Activated CD4-positive, alpha-beta memory T cell treated with anti-CD3 and anti-CD28 coated beads, Interleukin-2, amount 10 ng/mL, durations not matched to agents 7 days and 5 days (primary cell): ENCODE results near the gene LITAF. TPM values are rescaled to one million over a fixed set of nuclear protein-coding genes. Genes with fewer than 3 reads are reported as not detected.
A peak's percentile ranks its signal among the peaks of the same experiment; 100 is the strongest.
"Not testable (repeated sequence)": the region's sequence is repeated elsewhere in the genome, so short reads cannot be mapped to it uniquely, and the experiment has no call there.

Experiments
- CTCF ChIA-PET: fragments of 350-600 bp; sonication (Branson Sonifier 250); formaldehyde crosslinking; loops from one replicate; lab custom pipeline; 2021; ENCODE audit warnings: antibody characterized with exemption, inconsistent platforms; lab: Charles Lee
- POLR2A ChIA-PET: fragments of 350-600 bp; sonication (Branson Sonifier 250); formaldehyde crosslinking; loops from one replicate; lab custom pipeline; 2021; ENCODE audit warnings: antibody characterized with exemption; lab: Charles Lee
- DNase-seq: peaks from one replicate; pipeline ENCODE4 v3.0.0-alpha.2; 2020
- H3K27ac Mint-ChIP-seq: one replicate; pipeline ENCODE4 v1.8.0; 2021; ENCODE audit warnings: mild to moderate bottlenecking, mixed read lengths
- H3K27me3 Mint-ChIP-seq: one replicate; pipeline ENCODE4 v1.8.0; 2021; ENCODE audit warnings: mixed read lengths
- H3K36me3 Mint-ChIP-seq: one replicate; pipeline ENCODE4 v1.8.0; 2021; ENCODE audit warnings: low read depth, mixed read lengths
- H3K4me1 Mint-ChIP-seq: one replicate; pipeline ENCODE4 v1.8.0; 2021; ENCODE audit warnings: mixed read lengths
- H3K4me3 Mint-ChIP-seq: one replicate; pipeline ENCODE4 v1.8.0; 2021; ENCODE audit warnings: mild to moderate bottlenecking, mixed read lengths
- H3K9me3 Mint-ChIP-seq: one replicate; pipeline ENCODE4 v1.8.0; 2021; ENCODE audit warnings: mixed read lengths
- total RNA-seq, 2 experiments: library from RNA; stranded (reverse); gene quantifications; one replicate each; pipeline ENCODE4 v1.2.3, GENCODE V29; 2021

Gene LITAF
- total RNA-seq, 2 experiments from 2014 or later, result 149 to 157 TPM

DNA sequence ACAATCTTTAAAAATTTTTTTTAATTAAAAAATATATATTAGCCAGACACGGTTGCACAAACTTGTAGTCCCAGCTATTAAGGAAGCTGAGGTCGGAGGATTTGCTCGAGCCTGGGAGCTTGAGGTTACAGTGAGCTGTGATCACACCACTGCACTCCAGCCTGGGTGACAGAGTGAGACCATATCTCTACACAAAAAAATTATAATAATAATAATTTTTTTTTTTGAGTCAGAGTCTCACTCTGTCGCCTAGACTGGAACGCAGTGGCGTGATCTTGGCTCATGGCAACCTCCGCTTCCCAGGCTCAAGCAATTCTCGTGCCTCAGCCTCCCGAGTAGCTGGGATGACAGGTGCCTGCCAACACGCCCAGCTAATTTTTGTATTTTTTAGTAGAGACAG lies 23.8 kb downstream of the LITAF start:
- ChIA-PET POLR2A (interaction anchor here (0.6 to 4.2 kb wide), 6 partner anchors 10 to 83 kb away, joined by 3 to 28 read pairs (median 4); partner anchors contain the start of gene LITAF), CTCF (interaction anchor here (1.0 to 1.7 kb wide), 3 partner anchors 23 to 152 kb away, joined by 3 to 8 read pairs (median 3); partner anchors contain the start of gene LITAF)
- Mint-ChIP-seq H3K9me3 (no peaks in the 10 kb centered on the region), H3K36me3 (peaks cover 45% of the 10 kb centered on the region), H3K4me3 (no peak overlapping the region), H3K4me1 (peaks cover 75% of the 10 kb centered on the region), H3K27ac (peak overlapping the region; percentile 61), H3K27me3 (no peaks in the 10 kb centered on the region)
- DNase-seq, result no peak

DNA sequence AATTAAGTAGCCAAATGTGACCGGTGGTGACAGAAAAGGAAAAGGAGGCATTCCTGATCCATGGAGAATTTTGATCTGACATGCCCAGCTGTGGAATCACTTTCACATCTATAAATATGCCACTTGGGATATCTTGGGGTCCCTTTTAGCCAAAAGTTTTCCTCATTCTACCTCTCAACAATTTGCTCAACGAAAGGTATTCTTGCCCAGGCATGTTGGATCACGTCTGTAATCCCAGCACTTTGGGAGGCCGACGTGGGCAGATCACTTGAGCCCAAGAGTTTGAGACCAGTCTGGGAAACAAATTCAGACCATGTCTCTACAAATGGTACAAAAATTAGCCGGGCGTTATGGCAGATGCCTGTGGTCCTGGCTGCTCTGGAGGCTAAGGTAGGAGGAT lies 24.3 kb downstream of the LITAF start:
- Mint-ChIP-seq H3K4me3 (peak overlapping the region; percentile 14), H3K27ac (peak overlapping the region; percentile 42), H3K36me3 (peaks cover 47% of the 10 kb centered on the region), H3K9me3 (no peaks in the 10 kb centered on the region), H3K4me1 (peaks cover 79% of the 10 kb centered on the region), H3K27me3 (no peaks in the 10 kb centered on the region)
- CTCF ChIA-PET, result no interaction called here
- no peak for DNase-seq
- POLR2A ChIA-PET, result interaction anchor here (0.7 to 4.2 kb wide), 3 partner anchors 10 to 59 kb away, joined by 3 to 28 read pairs (median 6); no protein-coding TSS in a partner anchor

DNA sequence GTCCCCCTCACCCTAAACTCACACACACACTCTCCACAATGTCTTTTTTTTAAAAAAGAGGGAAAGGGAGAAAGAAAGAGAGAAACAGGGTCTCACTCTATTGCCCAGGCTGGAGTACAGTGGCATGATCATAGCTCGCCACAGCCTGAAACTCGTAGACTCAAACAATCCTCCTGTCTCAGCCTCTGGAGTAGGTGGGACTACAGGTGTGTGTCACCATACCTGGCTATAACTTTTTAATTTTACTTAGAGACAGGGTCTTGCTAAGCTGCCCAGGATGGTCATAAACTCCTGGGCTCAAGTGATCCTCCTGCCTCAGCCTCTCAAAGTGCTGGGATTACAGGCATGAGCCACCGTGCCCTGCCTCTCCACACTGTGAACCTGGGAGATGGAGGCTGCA lies 24.9 kb downstream of the LITAF start:
- no peak for DNase-seq
- Mint-ChIP-seq H3K27ac (peak overlapping the region; percentile 90), H3K27me3 (no peaks in the 10 kb centered on the region), H3K36me3 (peaks cover 48% of the 10 kb centered on the region), H3K9me3 (no peaks in the 10 kb centered on the region), H3K4me1 (peaks cover 82% of the 10 kb centered on the region), H3K4me3 (peak overlapping the region; percentile 70)
- POLR2A ChIA-PET, result interaction anchor here (1.4 to 4.2 kb wide), 6 partner anchors 21 to 119 kb away, joined by 3 to 28 read pairs (median 5); no protein-coding TSS in a partner anchor
- CTCF ChIA-PET, result interaction anchor here (1.2 to 2.2 kb wide), 3 partner anchors 20 to 80 kb away, joined by 3 to 7 read pairs (median 4); no protein-coding TSS in a partner anchor

DNA sequence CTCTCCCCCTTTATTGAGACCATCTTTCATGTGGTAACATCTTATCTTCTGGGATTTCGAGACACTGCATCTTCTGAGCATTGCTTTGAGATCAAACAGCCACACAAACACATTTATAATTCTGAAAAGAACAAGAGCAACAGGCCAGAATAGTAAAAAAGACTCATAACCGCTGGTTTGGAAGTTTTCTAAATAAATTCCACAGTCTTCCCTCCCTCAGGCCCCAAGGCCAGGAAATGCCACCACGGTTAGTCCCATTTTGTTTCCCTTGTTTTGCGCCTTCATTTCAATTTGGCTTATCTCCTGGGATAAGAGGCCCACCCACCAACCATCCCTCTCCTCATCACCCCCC lies 25.3 kb downstream of the LITAF start:
- Mint-ChIP-seq H3K27me3 (no peaks in the 10 kb centered on the region), H3K27ac (peak overlapping the region; percentile 90), H3K36me3 (peaks cover 48% of the 10 kb centered on the region), H3K4me3 (peak overlapping the region; percentile 70), H3K4me1 (peaks cover 83% of the 10 kb centered on the region), H3K9me3 (peaks cover 1% of the 10 kb centered on the region)
- ChIA-PET CTCF (interaction anchor here (1.2 to 2.2 kb wide), 3 partner anchors 21 to 80 kb away, joined by 3 to 7 read pairs (median 4); no protein-coding TSS in a partner anchor), POLR2A (interaction anchor here (1.4 to 4.2 kb wide), 8 partner anchors 21 to 181 kb away, joined by 3 to 29 read pairs (median 6); partner anchors contain the start of genes LITAF and TXNDC11)
- DNase-seq, result no peak

DNA sequence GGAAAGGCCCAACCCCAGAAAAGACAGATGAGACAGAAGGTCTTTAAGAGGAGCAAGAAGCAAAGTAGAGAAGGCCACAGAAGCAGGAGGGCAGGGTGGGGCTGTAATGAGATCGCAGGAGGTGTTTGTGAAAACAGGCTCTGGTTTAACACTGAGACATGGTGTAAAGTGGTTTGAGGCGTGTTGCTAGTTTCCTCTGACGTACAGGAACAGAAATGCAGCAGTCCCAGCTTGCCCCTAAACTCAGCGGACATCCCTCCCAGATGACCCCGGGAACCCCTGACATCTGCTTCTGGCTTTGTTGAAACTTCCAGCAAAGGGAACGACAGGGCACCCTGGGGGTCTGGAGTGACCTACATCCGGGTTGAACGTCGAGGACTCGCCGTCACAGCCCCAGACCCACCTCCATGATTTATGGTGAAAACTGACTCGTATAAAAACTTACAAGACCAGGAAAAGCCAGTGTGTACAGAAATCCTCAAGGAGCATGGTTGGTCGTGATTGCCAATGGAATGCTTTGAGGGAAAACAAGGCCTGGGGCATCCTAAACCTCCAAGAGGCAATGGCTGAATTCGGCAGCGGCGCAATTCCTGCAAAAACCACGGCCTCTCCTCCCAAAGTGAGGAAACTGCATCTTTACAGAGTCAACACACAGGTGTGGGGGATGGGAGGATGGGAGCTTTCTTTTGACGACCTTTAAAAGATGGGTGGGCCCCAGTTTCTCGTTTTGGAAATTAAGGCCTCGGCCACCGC lies 25.8 kb downstream of the LITAF start:
- Mint-ChIP-seq H3K36me3 (peaks cover 48% of the 10 kb centered on the region), H3K27me3 (no peaks in the 10 kb centered on the region), H3K4me1 (peaks cover 89% of the 10 kb centered on the region), H3K27ac (peak overlapping the region; percentile 90), H3K4me3 (peak overlapping the region; percentile 70), H3K9me3 (peaks cover 6% of the 10 kb centered on the region)
- POLR2A ChIA-PET, result interaction anchor here (1.0 to 4.2 kb wide), 13 partner anchors 10 to 182 kb away, joined by 3 to 29 read pairs (median 4); partner anchors contain the start of genes LITAF and TXNDC11
- CTCF ChIA-PET, result interaction anchor here (1.0 to 2.2 kb wide), 4 partner anchors 21 to 81 kb away, joined by 3 to 7 read pairs (median 4); no protein-coding TSS in a partner anchor
- DNase-seq, result peak; percentile 78

DNA sequence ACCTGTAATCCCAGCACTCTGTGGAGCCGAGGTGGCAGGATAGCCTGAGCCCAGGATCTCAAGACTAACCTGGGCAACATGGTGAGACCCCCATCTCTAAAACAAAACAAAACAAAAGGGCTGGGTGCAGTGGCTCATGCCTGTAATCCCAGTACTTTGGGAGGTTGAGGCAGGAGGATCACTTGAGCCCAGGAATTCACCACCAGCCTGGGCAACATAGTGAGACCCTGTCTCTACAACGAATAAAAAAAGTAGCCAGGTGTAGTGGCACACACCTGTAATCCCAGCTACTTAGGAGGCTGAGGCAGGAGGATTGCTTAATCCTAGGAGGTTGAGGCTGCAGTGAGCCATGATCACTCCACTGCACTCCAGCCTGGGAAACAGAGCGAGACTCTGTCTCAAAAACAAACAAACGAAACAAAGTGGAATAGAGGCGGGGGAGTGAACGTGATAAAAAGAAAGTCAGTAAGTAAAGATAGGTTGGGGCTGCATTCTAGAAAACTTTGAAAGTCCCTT lies 28.4 kb downstream of the LITAF start:
- H3K9me3 Mint-ChIP-seq, DNase-seq, H3K27me3 Mint-ChIP-seq: not testable (repeated sequence)
- POLR2A ChIA-PET, result interaction anchor here (0.8 to 4.2 kb wide), 3 partner anchors 19 to 64 kb away, joined by 3 to 28 read pairs (median 4); no protein-coding TSS in a partner anchor
- peaks cover 57% of the 10 kb centered on the region for H3K36me3 Mint-ChIP-seq
- peaks cover 71% of the 10 kb centered on the region for H3K4me1 Mint-ChIP-seq
- CTCF ChIA-PET, result interaction anchor here (0.9 kb wide), 1 partner anchor 26 kb away, joined by 4 read pairs; no protein-coding TSS in a partner anchor
- peak overlapping the region; percentile 63 for H3K27ac Mint-ChIP-seq
- peak overlapping the region; percentile 3 for H3K4me3 Mint-ChIP-seq

DNA sequence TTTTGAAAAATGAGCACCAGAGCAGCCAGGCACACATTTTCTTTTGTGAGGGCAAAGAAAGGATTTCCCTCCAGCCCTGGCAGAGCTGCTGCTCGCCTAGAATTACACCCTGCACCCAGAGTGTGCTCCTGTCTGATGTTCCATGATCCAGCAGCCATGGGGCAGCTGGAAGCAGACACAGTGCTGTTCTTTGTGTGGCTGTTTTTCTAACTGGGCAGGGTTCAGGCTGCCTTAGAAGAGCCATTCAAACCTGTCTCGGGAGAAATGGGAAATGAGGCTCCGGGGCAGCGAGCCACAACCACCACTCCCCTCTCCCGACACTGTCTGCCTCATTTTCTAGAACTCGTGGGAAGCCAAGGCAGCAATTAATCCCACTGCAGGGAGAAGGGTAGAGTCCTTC lies 28.9 kb downstream of the LITAF start:
- Mint-ChIP-seq H3K36me3 (peaks cover 59% of the 10 kb centered on the region), H3K27ac (peak overlapping the region; percentile 81), H3K27me3 (no peaks in the 10 kb centered on the region), H3K9me3 (peaks cover 6% of the 10 kb centered on the region), H3K4me3 (no peak overlapping the region), H3K4me1 (peaks cover 69% of the 10 kb centered on the region)
- DNase-seq, result no peak
- POLR2A ChIA-PET, result interaction anchor here (0.8 to 1.4 kb wide), 2 partner anchors 18 to 64 kb away, joined by 3 to 4 read pairs; no protein-coding TSS in a partner anchor
- CTCF ChIA-PET, result interaction anchor here (0.9 kb wide), 1 partner anchor 26 kb away, joined by 4 read pairs; no protein-coding TSS in a partner anchor

DNA sequence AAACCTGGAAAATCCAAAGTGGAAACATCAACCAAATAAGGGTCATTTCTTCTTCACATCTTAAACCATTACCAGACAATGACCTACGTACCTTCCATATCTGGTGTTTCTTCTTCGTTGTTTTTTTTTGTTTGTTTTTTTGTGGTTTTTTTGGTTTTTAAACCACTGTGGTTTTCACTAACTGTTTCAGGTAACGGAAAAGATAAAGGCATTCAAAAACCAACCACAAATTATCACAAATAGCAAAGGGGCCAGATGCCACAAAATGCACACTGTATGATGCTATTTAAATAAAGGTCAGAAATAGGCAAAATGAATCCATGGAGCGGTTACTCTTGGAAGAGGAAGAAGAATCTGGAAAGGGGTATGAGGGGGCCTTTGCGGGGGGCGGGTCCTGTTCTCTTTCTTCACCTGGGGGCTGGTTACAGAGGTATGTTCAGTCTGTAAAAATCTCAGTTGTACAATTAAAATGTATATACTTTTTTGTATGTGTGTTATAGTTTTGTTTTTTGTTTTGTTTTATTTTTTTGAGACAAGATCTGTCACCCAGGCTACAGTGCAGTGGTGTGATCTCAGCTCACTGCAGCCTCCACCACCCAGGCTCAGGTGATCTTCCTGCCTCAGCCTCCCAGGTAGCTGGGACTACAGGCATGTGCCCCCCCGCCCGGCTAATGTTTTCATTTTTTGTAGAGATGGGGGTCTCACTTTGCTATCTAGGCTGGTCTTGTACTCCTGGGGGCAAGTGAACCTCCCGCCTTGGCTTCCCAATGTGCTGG lies 29.6 kb downstream of the LITAF start:
- ChIA-PET CTCF (interaction anchor here (0.6 to 0.9 kb wide), 2 partner anchors 19 to 25 kb away, joined by 3 to 4 read pairs; no protein-coding TSS in a partner anchor), POLR2A (interaction anchor here (0.8 to 2.7 kb wide), 4 partner anchors 18 to 65 kb away, joined by 3 to 9 read pairs (median 4); partner anchors contain the start of gene LITAF)
- H3K4me3 Mint-ChIP-seq, result peak overlapping the region; percentile 59

DNA sequence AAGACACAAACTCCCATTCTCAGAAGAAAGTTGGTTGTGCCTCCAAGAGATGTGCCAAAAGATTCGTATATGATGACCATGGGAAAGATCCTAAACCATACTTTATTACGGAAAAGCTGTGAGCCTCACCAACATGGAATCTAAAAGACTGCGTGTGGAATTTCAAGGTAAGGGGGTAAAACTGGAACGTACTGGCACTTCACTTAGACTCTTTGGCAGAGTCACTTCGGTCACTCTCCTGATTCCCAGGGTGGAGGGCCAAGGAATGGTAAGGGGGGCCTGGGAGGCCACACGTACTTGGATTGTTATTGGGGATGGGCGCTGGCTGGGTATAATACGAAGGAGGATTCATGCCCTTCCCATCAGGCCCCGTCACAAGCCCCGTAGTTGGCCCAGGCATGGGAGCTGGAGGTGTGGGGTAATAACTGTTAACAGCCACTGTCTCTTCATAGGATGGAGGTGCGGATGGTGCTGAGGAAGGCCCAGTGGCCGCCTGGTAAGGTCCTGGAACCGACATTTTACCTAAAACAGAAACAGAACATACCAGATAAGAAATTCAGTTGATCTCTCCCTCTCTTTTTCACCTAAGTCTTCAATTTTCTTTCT lies 30.4 kb downstream of the LITAF start:
- peaks cover 56% of the 10 kb centered on the region for H3K4me1 Mint-ChIP-seq
- CTCF ChIA-PET, result interaction anchor here (0.6 to 1.4 kb wide), 4 partner anchors 20 to 158 kb away, joined by 3 to 6 read pairs (median 4); no protein-coding TSS in a partner anchor
- no peaks in the 10 kb centered on the region for H3K27me3 Mint-ChIP-seq
- H3K9me3 Mint-ChIP-seq, result peaks cover 6% of the 10 kb centered on the region
- H3K27ac Mint-ChIP-seq, result peak overlapping the region; percentile 81
- no peak for DNase-seq
- H3K36me3 Mint-ChIP-seq, result peaks cover 69% of the 10 kb centered on the region
- POLR2A ChIA-PET, result interaction anchor here (0.9 to 2.7 kb wide), 4 partner anchors 25 to 65 kb away, joined by 3 to 9 read pairs (median 4); partner anchors contain the start of gene LITAF
- no peak overlapping the region for H3K4me3 Mint-ChIP-seq

More for the DNA sequence above, 29.6 kb downstream of the LITAF start:
- Mint-ChIP-seq H3K36me3 (peaks cover 64% of the 10 kb centered on the region), H3K4me1 (peaks cover 65% of the 10 kb centered on the region), H3K27me3 (no peaks in the 10 kb centered on the region), H3K9me3 (peaks cover 6% of the 10 kb centered on the region), H3K27ac (peak overlapping the region; percentile 81)
- DNase-seq, result peak; percentile 24

DNA sequence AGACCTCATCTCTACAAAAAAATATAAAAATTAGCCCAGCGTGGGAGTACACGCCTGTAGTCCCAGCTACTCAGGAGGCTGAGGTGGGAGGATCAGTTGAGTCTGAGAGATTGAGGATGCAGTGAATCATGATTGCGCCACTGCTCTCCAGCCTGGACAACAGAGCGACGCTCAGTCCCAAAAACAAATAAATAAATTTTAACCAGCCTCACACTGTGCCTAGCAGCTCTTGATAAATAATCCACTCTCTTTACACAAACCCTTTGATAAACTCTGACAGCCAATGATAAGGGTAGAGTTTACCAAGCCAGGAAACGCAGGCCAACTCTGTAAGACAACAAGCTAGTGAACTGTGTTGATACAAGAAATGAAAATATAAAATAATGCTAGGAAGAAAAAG lies 32.7 kb downstream of the LITAF start:
- H3K4me1 Mint-ChIP-seq, result peaks cover 36% of the 10 kb centered on the region
- peaks cover 6% of the 10 kb centered on the region for H3K9me3 Mint-ChIP-seq

DNA sequence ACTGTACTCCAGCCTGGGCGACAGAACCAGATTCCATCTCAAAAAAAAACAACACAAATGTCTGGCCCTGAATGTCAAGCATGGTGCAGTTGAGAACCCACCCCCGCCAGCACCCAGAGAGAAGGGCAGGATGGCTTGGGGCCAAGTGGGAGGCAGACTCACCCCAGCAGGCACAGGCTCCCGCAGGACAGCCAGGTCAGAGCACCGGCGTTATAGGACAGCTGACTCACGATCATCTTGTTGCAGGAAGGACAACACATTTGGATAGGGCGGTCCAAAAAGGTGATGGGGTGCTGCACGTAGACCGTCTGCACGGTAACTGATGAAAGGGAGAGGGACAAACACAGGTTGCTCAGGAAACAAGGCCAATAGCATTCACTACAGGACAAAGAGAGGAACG lies 33.3 kb downstream of the LITAF start:
- Mint-ChIP-seq H3K36me3 (peaks cover 85% of the 10 kb centered on the region), H3K4me1 (peaks cover 30% of the 10 kb centered on the region), H3K9me3 (peaks cover 6% of the 10 kb centered on the region), H3K27ac (no peak overlapping the region), H3K27me3 (no peaks in the 10 kb centered on the region), H3K4me3 (no peak overlapping the region)
- no peak for DNase-seq
- POLR2A ChIA-PET, result interaction anchor here (1.7 kb wide), 1 partner anchor 34 kb away, joined by 3 read pairs; the partner anchor contains the start of gene LITAF
- CTCF ChIA-PET, result no interaction called here

More for the DNA sequence above, 32.7 kb downstream of the LITAF start:
- POLR2A ChIA-PET, result interaction anchor here (1.7 kb wide), 1 partner anchor 33 kb away, joined by 3 read pairs; the partner anchor contains the start of gene LITAF
- CTCF ChIA-PET, result interaction anchor here (0.6 kb wide), 1 partner anchor 29 kb away, joined by 3 read pairs; no protein-coding TSS in a partner anchor
- Mint-ChIP-seq H3K27me3 (no peaks in the 10 kb centered on the region), H3K4me3 (no peak overlapping the region), H3K36me3 (peaks cover 82% of the 10 kb centered on the region), H3K27ac (no peak overlapping the region)
- no peak for DNase-seq
